ENCODE data around the gene MTSS2.
A peak's percentile ranks its signal among the peaks of the same experiment; 100 is the strongest.

The MTSS2 gene

DNA sequence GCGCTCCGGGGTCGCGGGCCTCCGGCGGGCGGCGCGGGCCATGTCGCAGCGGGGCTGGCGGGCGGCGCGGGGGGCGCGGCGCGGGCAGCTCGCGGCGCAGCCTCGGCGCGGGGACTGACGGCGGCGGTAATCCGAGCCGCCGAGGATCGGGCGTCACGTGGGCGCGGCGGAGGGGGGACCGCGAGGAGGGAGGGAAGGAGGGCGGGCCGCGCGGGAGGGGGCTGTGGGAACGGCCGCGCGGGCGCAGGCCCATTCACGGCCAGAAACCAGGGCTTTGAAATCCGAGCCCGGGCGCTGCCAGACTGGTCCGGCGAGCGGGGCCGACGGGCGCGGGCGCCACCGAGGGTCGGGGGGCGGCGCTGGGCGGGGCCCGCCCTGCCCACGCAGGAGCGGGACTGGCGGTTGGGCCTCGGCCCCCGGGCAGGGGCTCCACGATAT lies at the start of gene MTSS2:
MTSS2 (minus strand) TSS at position 116 of the 438 bp plus-strand sequence. CDS start 262 bp downstream, outside the sequence.
- TF ChIP-seq, protein P1, sequence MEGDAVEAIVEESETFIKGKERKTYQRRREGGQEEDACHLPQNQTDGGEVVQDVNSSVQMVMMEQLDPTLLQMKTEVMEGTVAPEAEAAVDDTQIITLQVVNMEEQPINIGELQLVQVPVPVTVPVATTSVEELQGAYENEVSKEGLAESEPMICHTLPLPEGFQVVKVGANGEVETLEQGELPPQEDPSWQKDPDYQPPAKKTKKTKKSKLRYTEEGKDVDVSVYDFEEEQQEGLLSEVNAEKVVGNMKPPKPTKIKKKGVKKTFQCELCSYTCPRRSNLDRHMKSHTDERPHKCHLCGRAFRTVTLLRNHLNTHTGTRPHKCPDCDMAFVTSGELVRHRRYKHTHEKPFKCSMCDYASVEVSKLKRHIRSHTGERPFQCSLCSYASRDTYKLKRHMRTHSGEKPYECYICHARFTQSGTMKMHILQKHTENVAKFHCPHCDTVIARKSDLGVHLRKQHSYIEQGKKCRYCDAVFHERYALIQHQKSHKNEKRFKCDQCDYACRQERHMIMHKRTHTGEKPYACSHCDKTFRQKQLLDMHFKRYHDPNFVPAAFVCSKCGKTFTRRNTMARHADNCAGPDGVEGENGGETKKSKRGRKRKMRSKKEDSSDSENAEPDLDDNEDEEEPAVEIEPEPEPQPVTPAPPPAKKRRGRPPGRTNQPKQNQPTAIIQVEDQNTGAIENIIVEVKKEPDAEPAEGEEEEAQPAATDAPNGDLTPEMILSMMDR (IDR thresholded peaks at IDR 0.05; ENCODE audit: low read depth, low read length), result no peak
- peak; percentile 71 to 92 for DNase-seq (ENCODE audit: low read depth in 2 of 2)
- H3K4me3 ChIP-seq (replicated peaks in 1 of 2; ENCODE audit: low read depth in 2 of 2, low read length in 2 of 2), result peak within 1 kb of the TSS; percentile 80 to 84

DNA sequence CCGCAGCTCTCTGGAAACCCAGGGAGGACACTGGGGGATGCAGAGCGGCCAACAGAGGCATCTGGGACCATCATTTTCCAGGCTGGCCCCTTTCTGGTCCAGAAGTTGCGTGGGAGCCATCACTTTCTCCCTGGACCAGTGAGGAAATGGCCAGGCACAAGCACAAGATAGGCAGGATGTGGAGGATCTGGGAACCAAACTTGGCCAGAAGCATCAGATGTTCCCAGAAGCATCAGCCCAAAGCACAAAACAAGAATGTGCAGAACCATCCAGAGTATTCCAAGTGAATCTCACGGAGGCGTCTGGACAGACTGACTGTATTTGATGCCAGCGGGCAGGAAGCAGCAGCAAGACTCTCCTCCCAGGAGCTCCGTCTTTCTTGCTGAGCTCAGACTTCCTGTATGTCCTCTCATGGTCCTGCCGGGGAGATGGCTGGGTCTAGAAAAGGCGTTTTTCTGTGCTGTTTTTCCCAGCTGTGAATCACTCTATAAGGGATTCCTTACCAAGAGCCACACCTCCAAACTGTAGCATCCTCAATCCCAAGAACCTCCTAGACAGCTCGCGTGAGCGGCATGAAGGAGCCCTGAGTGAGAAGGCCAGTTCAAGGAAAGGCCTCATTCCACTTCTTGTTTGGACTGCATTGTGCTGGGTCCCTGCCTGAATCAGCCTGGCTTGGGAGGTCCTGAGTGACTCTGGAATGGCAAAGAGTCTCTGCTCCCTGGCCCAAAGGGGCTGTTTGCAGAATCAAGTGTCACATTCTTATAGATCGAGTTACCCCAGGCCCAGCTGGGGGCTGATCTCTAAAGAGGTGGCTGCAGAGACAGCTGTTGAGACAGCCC lies 49.5 kb upstream of the MTSS2 start:
- no peak overlapping the region for H3K4me3 ChIP-seq (replicated peaks in 1 of 2; ENCODE audit: low read depth in 2 of 2, low read length in 2 of 2)
- peak; percentile 52 to 82 for DNase-seq (ENCODE audit: low read depth in 2 of 2)
- TF ChIP-seq, protein P1 (IDR thresholded peaks at IDR 0.05; ENCODE audit: low read depth, low read length), result no peak

- no peak overlapping the region for H3K4me3 ChIP-seq (replicated peaks in 1 of 2; ENCODE audit: low read depth in 2 of 2, low read length in 2 of 2)
- TF ChIP-seq, protein P1 (IDR thresholded peaks at IDR 0.05; ENCODE audit: low read depth, low read length), result no peak
Observed at GRCh38 chr16:70734522-70735095, 48.8 kb upstream of the MTSS2 start.

DNA sequence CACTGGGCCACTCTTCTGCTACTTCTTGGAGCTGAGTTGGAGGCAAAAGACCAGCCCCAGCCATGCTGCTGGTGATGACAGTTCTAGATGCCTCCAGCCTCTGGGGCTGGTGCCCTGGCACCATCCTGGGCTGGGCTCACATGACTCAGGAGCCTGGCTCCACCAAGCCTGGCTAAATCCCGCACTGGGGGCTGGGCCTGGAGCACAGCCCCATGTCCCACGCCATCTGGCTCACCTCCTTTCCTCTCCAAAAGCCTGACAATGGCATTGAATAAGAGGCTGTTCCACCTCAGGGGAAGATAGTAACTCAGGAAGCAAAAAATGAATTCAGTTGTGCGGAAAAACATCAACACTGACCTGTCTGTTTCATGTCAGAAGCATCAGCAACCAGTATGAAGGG lies 45.1 kb upstream of the MTSS2 start:
- no peak overlapping the region for H3K4me3 ChIP-seq (replicated peaks in 1 of 2; ENCODE audit: low read depth in 2 of 2, low read length in 2 of 2)
- no peak for DNase-seq (ENCODE audit: low read depth in 2 of 2)
- TF ChIP-seq, protein P1 (IDR thresholded peaks at IDR 0.05; ENCODE audit: low read depth, low read length), result no peak

More at GRCh38 chr16:70734522-70735095, 48.8 kb upstream of the MTSS2 start:
- no peak for DNase-seq (ENCODE audit: low read depth in 2 of 2)

DNA sequence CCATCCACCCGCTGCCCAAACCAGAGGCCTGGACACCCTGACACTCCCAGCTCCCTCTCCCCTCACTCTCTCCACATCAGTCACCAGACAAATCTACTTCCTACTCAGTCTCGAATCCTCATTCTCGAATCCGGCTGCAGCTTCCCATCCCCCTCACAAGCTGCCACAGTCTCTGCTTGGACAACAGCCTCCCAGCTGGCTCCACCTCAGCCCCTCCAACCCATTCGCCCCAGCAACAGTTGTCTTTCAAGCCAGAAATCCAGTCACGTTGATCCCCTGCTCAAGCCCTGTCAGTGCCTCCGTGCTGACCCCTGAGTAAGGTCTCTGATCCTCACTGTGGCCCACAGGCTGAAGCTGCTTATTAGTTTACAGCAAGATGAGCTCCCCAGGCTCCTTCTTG lies 44.2 kb upstream of the MTSS2 start:
- no peak for DNase-seq (ENCODE audit: low read depth in 2 of 2)
- TF ChIP-seq, protein P1 (IDR thresholded peaks at IDR 0.05; ENCODE audit: low read depth, low read length), result no peak
- H3K4me3 ChIP-seq (replicated peaks in 1 of 2; ENCODE audit: low read depth in 2 of 2, low read length in 2 of 2), result no peak overlapping the region

- DNase-seq (ENCODE audit: low read depth in 2 of 2), result no peak
- no peak overlapping the region for H3K4me3 ChIP-seq (replicated peaks in 1 of 2; ENCODE audit: low read depth in 2 of 2, low read length in 2 of 2)
- TF ChIP-seq, protein P1 (IDR thresholded peaks at IDR 0.05; ENCODE audit: low read depth, low read length), result no peak
Observed at GRCh38 chr16:70729292-70729691, 43.4 kb upstream of the MTSS2 start.
